ENCODE measurements around the gene RTL10.

Gene RTL10

DNA sequence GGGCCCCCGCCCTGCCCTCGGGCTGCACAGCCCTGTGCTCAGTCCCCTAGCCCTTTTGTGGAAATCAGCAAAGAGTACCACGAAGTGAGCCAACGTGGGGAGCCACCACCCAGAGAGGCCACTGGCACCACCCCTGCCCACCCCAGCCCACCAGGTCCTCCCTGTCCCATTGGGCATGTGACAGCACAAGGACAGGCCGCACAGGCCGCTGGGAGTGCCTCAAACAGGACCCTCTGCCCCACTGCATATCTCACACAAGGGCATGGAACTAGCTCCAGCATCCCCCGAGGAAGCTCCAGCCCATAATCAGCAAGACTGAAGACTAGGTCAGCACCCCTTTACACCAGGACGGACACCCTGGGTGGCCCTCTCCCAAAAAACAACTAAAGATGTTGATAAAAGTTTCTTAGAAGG lies 29.7 kb downstream of the RTL10 start:
- no peak overlapping the region for H3K27ac ChIP-seq (ENCODE audit: extremely low read depth, low read depth, low read length)
- POLR2A ChIA-PET, result no interaction called here

DNA sequence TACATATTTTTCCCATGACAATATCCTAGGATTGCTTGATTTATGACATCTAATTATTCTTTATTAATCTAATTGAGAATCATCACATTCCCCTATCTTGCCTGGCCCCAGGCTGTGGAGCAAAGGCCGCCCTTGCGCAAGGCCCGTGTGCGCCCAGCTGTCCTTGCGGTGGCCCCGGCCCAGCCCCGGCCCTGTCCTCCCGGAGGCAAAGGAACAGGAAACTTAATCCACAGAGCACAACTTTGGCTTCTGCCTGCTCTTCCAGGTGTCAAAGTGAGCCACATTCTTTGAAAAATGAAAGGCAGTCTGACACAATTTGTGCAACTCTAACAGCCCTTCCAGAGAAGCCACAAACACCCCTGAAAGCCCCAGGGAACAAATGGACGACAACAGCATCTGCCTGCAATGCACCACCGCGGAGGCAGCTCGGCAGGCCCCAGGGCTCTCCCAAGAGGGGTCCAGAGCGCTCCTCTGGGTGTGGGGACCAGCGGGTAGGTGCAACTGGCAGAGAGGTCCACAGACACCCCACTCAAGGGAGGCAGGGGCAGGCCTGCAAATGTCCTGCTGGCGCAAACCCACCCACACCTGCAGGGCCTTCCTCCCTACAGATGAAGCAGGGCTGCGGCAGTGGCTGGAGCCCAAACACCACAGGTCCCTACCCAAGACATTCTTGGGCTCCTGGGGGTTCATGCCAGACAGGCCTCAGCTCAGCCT lies 30.3 kb downstream of the RTL10 start:
- Histone ChIP-seq H3K4me1 (ENCODE audit: control insufficient read depth, insufficient read depth, low read length) (no peaks in the 10 kb centered on the region), H3K36me3 (ENCODE audit: control insufficient read depth in 2 of 2, insufficient read depth in 1 of 2, low read length in 2 of 2) (peaks cover 0 to 6% of the 10 kb centered on the region in 2 experiments; a peak in 1 of 3 replicates), H3K27ac (ENCODE audit: extremely low read depth, low read depth, low read length) (no peak overlapping the region), H3K9me3 (ENCODE audit: control insufficient read depth, insufficient read depth, low read depth, low read length) (no peaks in the 10 kb centered on the region), H3K4me3 (ENCODE audit: low read depth, low read length) (no peak overlapping the region)
- POLR2A ChIA-PET, result no interaction called here
- no peak for TF ChIP-seq ZSCAN30 (tag by site-specific recombination; IDR thresholded peaks at IDR 0.05)
- TF ChIP-seq ZNF623 (tag by site-specific recombination; IDR thresholded peaks at IDR 0.05), result no peak
- no peak for TF ChIP-seq GFI1B (tag by site-specific recombination; IDR thresholded peaks at IDR 0.05)
- no peak for TF ChIP-seq ZNF157 (tag by site-specific recombination; IDR thresholded peaks at IDR 0.05)
- TF ChIP-seq, protein P1, sequence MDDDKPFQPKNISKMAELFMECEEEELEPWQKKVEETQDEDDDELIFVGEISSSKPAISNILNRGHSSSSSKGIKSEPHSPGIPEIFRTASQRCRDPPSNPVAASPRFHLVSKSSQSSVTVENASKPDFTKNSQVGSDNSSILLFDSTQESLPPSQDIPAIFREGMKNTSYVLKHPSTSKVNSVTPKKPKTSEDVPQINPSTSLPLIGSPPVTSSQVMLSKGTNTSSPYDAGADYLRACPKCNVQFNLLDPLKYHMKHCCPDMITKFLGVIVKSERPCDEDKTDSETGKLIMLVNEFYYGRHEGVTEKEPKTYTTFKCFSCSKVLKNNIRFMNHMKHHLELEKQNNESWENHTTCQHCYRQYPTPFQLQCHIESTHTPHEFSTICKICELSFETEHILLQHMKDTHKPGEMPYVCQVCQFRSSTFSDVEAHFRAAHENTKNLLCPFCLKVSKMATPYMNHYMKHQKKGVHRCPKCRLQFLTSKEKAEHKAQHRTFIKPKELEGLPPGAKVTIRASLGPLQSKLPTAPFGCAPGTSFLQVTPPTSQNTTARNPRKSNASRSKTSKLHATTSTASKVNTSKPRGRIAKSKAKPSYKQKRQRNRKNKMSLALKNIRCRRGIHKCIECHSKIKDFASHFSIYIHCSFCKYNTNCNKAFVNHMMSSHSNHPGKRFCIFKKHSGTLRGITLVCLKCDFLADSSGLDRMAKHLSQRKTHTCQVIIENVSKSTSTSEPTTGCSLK (tag by site-specific recombination; IDR thresholded peaks at IDR 0.05), result no peak
- no peak for TF ChIP-seq ZNF501 (tag by site-specific recombination; IDR thresholded peaks at IDR 0.05)
- no peak for TF ChIP-seq ZBTB48 (tag by site-specific recombination; IDR thresholded peaks at IDR 0.05)
- TF ChIP-seq ZNF830 (tag by site-specific recombination; IDR thresholded peaks at IDR 0.05; ENCODE audit: low read depth), result no peak
- no peak for TF ChIP-seq ZNF701 (tag by site-specific recombination; IDR thresholded peaks at IDR 0.05)
- TF ChIP-seq, protein P2, sequence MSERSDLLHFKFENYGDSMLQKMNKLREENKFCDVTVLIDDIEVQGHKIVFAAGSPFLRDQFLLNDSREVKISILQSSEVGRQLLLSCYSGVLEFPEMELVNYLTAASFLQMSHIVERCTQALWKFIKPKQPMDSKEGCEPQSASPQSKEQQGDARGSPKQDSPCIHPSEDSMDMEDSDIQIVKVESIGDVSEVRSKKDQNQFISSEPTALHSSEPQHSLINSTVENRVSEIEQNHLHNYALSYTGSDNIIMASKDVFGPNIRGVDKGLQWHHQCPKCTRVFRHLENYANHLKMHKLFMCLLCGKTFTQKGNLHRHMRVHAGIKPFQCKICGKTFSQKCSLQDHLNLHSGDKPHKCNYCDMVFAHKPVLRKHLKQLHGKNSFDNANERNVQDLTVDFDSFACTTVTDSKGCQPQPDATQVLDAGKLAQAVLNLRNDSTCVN (tag by site-specific recombination; optimal IDR thresholded peaks at IDR 0.05), result no peak
- TF ChIP-seq SCRT1 (tag by site-specific recombination; IDR thresholded peaks at IDR 0.05; ENCODE audit: borderline replicate concordance), result no peak
- TF ChIP-seq, protein P3, sequence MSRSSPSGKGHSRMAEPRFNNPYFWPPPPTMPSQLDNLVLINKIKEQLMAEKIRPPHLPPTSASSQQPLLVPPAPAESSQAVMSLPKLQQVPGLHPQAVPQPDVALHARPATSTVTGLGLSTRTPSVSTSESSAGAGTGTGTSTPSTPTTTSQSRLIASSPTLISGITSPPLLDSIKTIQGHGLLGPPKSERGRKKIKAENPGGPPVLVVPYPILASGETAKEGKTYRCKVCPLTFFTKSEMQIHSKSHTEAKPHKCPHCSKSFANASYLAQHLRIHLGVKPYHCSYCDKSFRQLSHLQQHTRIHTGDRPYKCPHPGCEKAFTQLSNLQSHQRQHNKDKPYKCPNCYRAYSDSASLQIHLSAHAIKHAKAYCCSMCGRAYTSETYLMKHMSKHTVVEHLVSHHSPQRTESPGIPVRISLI (tag by site-specific recombination; IDR thresholded peaks at IDR 0.05), result no peak
- CTCF ChIA-PET, result no interaction called here

More for the DNA sequence above, 29.7 kb downstream of the RTL10 start:
- CTCF ChIA-PET, result no interaction called here
- no peak overlapping the region for H3K4me3 ChIP-seq (ENCODE audit: low read depth, low read length)
- peaks cover 0 to 2% of the 10 kb centered on the region in 2 experiments; a peak in 1 of 3 replicates for H3K36me3 ChIP-seq (ENCODE audit: control insufficient read depth in 2 of 2, insufficient read depth in 1 of 2, low read length in 2 of 2)
- no peaks in the 10 kb centered on the region for H3K9me3 ChIP-seq (ENCODE audit: control insufficient read depth, insufficient read depth, low read depth, low read length)
- TF ChIP-seq ZNF146 (tag by site-specific recombination; IDR thresholded peaks at IDR 0.05), result no peak
- TF ChIP-seq, protein P4, sequence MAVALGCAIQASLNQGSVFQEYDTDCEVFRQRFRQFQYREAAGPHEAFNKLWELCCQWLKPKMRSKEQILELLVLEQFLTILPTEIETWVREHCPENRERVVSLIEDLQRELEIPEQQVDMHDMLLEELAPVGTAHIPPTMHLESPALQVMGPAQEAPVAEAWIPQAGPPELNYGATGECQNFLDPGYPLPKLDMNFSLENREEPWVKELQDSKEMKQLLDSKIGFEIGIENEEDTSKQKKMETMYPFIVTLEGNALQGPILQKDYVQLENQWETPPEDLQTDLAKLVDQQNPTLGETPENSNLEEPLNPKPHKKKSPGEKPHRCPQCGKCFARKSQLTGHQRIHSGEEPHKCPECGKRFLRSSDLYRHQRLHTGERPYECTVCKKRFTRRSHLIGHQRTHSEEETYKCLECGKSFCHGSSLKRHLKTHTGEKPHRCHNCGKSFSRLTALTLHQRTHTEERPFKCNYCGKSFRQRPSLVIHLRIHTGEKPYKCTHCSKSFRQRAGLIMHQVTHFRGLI (tag by site-specific recombination; IDR thresholded peaks at IDR 0.05), result no peak
- no peak for TF ChIP-seq ZNF140 (tag by site-specific recombination; IDR thresholded peaks at IDR 0.05)
- TF ChIP-seq ZNF610 (tag by site-specific recombination; IDR thresholded peaks at IDR 0.05; ENCODE audit: borderline replicate concordance), result no peak
- TF ChIP-seq ZNF707 (tag by site-specific recombination; IDR thresholded peaks at IDR 0.05), result no peak
- TF ChIP-seq KLF7 (tag by site-specific recombination; IDR thresholded peaks at IDR 0.05; ENCODE audit: borderline replicate concordance), result no peak
- TF ChIP-seq, protein P5, sequence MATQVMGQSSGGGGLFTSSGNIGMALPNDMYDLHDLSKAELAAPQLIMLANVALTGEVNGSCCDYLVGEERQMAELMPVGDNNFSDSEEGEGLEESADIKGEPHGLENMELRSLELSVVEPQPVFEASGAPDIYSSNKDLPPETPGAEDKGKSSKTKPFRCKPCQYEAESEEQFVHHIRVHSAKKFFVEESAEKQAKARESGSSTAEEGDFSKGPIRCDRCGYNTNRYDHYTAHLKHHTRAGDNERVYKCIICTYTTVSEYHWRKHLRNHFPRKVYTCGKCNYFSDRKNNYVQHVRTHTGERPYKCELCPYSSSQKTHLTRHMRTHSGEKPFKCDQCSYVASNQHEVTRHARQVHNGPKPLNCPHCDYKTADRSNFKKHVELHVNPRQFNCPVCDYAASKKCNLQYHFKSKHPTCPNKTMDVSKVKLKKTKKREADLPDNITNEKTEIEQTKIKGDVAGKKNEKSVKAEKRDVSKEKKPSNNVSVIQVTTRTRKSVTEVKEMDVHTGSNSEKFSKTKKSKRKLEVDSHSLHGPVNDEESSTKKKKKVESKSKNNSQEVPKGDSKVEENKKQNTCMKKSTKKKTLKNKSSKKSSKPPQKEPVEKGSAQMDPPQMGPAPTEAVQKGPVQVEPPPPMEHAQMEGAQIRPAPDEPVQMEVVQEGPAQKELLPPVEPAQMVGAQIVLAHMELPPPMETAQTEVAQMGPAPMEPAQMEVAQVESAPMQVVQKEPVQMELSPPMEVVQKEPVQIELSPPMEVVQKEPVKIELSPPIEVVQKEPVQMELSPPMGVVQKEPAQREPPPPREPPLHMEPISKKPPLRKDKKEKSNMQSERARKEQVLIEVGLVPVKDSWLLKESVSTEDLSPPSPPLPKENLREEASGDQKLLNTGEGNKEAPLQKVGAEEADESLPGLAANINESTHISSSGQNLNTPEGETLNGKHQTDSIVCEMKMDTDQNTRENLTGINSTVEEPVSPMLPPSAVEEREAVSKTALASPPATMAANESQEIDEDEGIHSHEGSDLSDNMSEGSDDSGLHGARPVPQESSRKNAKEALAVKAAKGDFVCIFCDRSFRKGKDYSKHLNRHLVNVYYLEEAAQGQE (tag by site-specific recombination; IDR thresholded peaks at IDR 0.05), result no peak
- TF ChIP-seq, protein P6, sequence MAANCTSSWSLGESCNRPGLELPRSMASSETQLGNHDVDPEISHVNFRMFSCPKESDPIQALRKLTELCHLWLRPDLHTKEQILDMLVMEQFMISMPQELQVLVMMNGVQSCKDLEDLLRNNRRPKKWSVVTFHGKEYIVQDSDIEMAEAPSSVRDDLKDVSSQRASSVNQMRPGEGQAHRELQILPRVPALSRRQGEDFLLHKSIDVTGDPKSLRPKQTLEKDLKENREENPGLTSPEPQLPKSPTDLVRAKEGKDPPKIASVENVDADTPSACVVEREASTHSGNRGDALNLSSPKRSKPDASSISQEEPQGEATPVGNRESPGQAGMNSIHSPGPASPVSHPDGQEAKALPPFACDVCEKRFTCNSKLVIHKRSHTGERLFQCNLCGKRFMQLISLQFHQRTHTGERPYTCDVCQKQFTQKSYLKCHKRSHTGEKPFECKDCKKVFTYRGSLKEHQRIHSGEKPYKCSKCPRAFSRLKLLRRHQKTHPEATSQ (tag by site-specific recombination; IDR thresholded peaks at IDR 0.05), result no peak
- no peaks in the 10 kb centered on the region for H3K4me1 ChIP-seq (ENCODE audit: control insufficient read depth, insufficient read depth, low read length)
